A549 (cell line): ENCODE data around the gene CACNA2D2.

Experiments
- FOSL2 ChIP-seq, 2 experiments: fragments of 450-650 bp in 1 of 2; fragments of >200 bp in 1 of 2; sonication (Bioruptor Twin) in 1 of 2; formaldehyde crosslinking; IDR thresholded peaks; 2 replicates each; pipeline versions ENCODE4 v1.5.0 to v1.6.1; 2016 to 2020; ENCODE audit warnings: mild to moderate bottlenecking in 1 of 2, moderate library complexity in 1 of 2
- KDM1A ChIP-seq: fragments of 200-600 bp; sonication (generic); IDR thresholded peaks from 2 replicates; pipeline ENCODE4 v1.6.1; 2016; ENCODE audit warnings: low read depth, mild to moderate bottlenecking
- KDM5A ChIP-seq: fragments of 200-600 bp; sonication (generic); IDR thresholded peaks from 2 replicates; pipeline ENCODE4 v1.6.1; 2016; ENCODE audit warnings: antibody characterized with exemption, mild to moderate bottlenecking
- TF ChIP-seq, protein P1 (sequence below): IDR thresholded peaks from 2 replicates; pipeline ENCODE4 v1.6.1; 2012
- TF ChIP-seq, protein P2 (sequence below): fragments of >200 bp; sonication (Bioruptor Twin); formaldehyde crosslinking; IDR thresholded peaks from 3 replicates; pipeline ENCODE4 v1.5.1; 2016
- TF ChIP-seq, protein P3 (sequence below): fragments of 250-450 bp; sonication (Bioruptor Pico); IDR thresholded peaks from 2 replicates; pipeline ENCODE4 v1.5.0; 2021; ENCODE audit warnings: mild to moderate bottlenecking, moderate library complexity, borderline replicate concordance
- TF ChIP-seq, protein P4 (sequence below): fragments of >200 bp; sonication (Bioruptor Twin); formaldehyde crosslinking; IDR thresholded peaks from 3 replicates; pipeline ENCODE4 v1.6.1; 2016

DNA sequence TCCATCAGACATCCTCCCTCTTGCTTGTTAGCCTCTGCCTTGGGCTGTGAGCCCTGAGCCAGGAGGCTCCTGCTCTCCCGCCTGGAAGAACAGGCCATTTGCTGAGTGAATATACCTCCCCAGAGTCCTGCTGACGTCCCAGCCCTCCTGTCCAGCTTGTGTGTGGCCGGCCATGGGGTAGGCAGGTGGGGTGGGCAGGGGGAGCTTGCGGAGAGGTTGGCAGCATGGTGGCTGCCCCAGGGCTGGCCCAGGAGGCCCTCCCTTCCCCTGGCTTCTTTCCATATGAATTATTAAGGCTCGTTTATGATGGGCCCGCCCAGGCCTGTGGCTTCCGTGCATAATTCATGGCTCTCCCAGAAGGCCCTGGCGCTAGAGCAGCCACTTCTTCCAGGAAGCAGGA, 18.7 kb downstream of the CACNA2D2 start:
- no peak for TF ChIP-seq KDM1A
- TF ChIP-seq, protein P1, sequence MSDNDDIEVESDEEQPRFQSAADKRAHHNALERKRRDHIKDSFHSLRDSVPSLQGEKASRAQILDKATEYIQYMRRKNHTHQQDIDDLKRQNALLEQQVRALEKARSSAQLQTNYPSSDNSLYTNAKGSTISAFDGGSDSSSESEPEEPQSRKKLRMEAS: no peak
- TF ChIP-seq FOSL2 (IDR thresholded peaks at IDR 0.05): no peak
- TF ChIP-seq FOSL2 (CRISPR knock-in tag; IDR thresholded peaks at IDR 0.05): no peak
- no peak for TF ChIP-seq KDM5A
- TF ChIP-seq, protein P2, sequence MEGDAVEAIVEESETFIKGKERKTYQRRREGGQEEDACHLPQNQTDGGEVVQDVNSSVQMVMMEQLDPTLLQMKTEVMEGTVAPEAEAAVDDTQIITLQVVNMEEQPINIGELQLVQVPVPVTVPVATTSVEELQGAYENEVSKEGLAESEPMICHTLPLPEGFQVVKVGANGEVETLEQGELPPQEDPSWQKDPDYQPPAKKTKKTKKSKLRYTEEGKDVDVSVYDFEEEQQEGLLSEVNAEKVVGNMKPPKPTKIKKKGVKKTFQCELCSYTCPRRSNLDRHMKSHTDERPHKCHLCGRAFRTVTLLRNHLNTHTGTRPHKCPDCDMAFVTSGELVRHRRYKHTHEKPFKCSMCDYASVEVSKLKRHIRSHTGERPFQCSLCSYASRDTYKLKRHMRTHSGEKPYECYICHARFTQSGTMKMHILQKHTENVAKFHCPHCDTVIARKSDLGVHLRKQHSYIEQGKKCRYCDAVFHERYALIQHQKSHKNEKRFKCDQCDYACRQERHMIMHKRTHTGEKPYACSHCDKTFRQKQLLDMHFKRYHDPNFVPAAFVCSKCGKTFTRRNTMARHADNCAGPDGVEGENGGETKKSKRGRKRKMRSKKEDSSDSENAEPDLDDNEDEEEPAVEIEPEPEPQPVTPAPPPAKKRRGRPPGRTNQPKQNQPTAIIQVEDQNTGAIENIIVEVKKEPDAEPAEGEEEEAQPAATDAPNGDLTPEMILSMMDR: no peak
- TF ChIP-seq, protein P3, sequence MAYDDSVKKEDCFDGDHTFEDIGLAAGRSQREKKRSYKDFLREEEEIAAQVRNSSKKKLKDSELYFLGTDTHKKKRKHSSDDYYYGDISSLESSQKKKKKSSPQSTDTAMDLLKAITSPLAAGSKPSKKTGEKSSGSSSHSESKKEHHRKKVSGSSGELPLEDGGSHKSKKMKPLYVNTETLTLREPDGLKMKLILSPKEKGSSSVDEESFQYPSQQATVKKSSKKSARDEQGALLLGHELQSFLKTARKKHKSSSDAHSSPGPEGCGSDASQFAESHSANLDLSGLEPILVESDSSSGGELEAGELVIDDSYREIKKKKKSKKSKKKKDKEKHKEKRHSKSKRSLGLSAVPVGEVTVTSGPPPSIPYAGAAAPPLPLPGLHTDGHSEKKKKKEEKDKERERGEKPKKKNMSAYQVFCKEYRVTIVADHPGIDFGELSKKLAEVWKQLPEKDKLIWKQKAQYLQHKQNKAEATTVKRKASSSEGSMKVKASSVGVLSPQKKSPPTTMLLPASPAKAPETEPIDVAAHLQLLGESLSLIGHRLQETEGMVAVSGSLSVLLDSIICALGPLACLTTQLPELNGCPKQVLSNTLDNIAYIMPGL (CRISPR knock-in tag): no peak
- TF ChIP-seq, protein P4, sequence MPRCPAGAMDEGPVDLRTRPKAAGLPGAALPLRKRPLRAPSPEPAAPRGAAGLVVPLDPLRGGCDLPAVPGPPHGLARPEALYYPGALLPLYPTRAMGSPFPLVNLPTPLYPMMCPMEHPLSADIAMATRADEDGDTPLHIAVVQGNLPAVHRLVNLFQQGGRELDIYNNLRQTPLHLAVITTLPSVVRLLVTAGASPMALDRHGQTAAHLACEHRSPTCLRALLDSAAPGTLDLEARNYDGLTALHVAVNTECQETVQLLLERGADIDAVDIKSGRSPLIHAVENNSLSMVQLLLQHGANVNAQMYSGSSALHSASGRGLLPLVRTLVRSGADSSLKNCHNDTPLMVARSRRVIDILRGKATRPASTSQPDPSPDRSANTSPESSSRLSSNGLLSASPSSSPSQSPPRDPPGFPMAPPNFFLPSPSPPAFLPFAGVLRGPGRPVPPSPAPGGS: no peak
